Measurements from ENCODE around the gene ARHGAP26. TPM values are rescaled to one million over a fixed set of nuclear protein-coding genes. Genes with fewer than 3 reads are reported as not detected.

Gene ARHGAP26
- polyA plus RNA-seq, 1 donor (not counting 4 experiments of a cell fraction or from before 2014, with no cell fraction given) = 3.9 TPM

DNA sequence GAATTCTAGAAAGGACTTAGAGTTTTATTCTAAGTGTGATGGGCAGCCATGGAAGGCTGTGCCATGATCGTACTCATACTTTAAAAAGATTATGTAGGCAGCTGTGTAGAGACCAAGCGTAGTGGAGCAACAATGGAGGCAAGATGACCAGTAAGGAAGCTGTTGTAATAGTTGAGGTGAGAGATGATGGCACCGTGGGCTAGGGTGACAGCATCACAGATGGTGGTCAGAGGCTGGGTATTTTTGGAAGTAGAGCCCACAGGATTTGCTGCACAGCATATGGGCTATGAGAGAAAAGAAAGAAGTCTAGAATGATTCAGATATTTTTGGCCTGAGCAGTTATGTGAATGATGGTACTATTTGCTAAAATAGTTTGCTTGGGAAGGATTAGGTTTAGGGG, 7.7 kb downstream of the ARHGAP26 start:
- Histone ChIP-seq H3K79me2 (ENCODE audit: control insufficient read depth, insufficient read depth, low read length) (no peaks in the 10 kb centered on the region), H3K4me1 (ENCODE audit: control insufficient read depth, extremely low read depth, insufficient read depth, low read length) (peaks cover 21% of the 10 kb centered on the region), H3K9me3 (ENCODE audit: control insufficient read depth, low read depth, low read length) (no peaks in the 10 kb centered on the region), H3K36me3 (ENCODE audit: control insufficient read depth in 2 of 2, extremely low read depth in 1 of 2, insufficient read depth in 2 of 2, low read length in 2 of 2) (no peaks in the 10 kb centered on the region), H3K4me3 (ENCODE audit: control insufficient read depth in 2 of 3, extremely low read depth in 1 of 3, insufficient read depth in 2 of 3, low read depth in 1 of 3, low read length in 3 of 3) (no peak overlapping the region), H3K9me1 (ENCODE audit: control insufficient read depth, extremely low read depth, insufficient read depth, low read length) (no peaks in the 10 kb centered on the region), H3K9ac (ENCODE audit: control insufficient read depth, extremely low read depth, insufficient read depth, low read length) (no peak overlapping the region), H3K27ac (ENCODE audit: control insufficient read depth, insufficient read depth, low read length) (no peak overlapping the region), H2AFZ (ENCODE audit: control insufficient read depth, low read length) (no peak overlapping the region), H4K20me1 (ENCODE audit: control insufficient read depth, extremely low read depth, insufficient read depth, low read length) (no peaks in the 10 kb centered on the region), H3K27me3 (ENCODE audit: control insufficient read depth, extremely low read depth, insufficient read depth, low read length) (no peaks in the 10 kb centered on the region), H3K4me2 (ENCODE audit: control insufficient read depth, extremely low read depth, insufficient read depth, low read depth, low read length) (no peak overlapping the region)
- TF ChIP-seq EZH2 (IDR thresholded peaks at IDR 0.05; ENCODE audit: low read length) = no peak
- TF ChIP-seq, protein P1, sequence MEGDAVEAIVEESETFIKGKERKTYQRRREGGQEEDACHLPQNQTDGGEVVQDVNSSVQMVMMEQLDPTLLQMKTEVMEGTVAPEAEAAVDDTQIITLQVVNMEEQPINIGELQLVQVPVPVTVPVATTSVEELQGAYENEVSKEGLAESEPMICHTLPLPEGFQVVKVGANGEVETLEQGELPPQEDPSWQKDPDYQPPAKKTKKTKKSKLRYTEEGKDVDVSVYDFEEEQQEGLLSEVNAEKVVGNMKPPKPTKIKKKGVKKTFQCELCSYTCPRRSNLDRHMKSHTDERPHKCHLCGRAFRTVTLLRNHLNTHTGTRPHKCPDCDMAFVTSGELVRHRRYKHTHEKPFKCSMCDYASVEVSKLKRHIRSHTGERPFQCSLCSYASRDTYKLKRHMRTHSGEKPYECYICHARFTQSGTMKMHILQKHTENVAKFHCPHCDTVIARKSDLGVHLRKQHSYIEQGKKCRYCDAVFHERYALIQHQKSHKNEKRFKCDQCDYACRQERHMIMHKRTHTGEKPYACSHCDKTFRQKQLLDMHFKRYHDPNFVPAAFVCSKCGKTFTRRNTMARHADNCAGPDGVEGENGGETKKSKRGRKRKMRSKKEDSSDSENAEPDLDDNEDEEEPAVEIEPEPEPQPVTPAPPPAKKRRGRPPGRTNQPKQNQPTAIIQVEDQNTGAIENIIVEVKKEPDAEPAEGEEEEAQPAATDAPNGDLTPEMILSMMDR (optimal IDR thresholded peaks at IDR 0.05 in 1 of 3, IDR thresholded peaks at IDR 0.05 in 1 of 3, conservative IDR thresholded peaks at IDR 0.05 in 1 of 3; ENCODE audit: extremely low read depth in 1 of 3, insufficient read depth in 2 of 3, low read length in 3 of 3) = no peak
- dilution Hi-C loops (cut with MboI; ENCODE audit: extremely low pct_ligation_motif_present, low sequenced_read_pairs) = no loop called here
- DNase-seq (ENCODE audit: low read depth, low spot score) = no peak
- no peak for FAIRE-seq

DNA sequence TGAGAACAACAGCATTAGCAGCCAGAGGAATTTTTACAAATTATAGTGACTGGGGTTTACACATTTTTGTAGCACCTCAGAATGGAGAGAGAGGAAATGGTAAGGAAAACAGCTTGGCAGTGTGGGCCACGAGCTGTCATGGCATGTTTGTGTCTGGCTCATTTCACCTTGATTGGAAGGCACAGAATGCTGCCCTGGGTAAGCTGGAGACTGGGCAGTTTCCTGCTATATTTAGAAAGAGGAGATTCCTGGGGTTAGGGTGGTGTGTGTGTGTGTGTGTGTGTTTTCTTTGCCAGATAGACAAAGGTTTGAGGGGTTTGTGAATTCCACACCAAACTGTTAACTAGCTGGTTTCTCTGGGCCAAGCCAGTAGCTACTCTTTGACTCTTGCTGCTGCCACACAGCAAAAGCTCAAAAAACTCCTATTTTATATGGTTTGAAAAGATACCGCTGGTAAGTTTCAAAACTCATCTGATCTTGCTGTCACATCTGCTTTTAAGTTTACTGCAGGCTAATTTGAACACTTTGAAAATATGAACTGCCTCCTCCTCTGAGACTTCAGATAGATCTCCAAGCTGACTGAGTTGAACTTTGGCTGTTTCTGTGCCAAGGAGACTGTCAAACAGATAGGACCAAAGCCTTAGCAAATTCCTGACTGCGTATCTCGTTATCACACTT, 9.1 kb downstream of the ARHGAP26 start:
- no peaks in the 10 kb centered on the region for H3K79me2 ChIP-seq (ENCODE audit: control insufficient read depth, insufficient read depth, low read length)
- H4K20me1 ChIP-seq (ENCODE audit: control insufficient read depth, extremely low read depth, insufficient read depth, low read length) = no peaks in the 10 kb centered on the region
- no peak overlapping the region for H3K27ac ChIP-seq (ENCODE audit: control insufficient read depth, insufficient read depth, low read length)
- H3K27me3 ChIP-seq (ENCODE audit: control insufficient read depth, extremely low read depth, insufficient read depth, low read length) = no peaks in the 10 kb centered on the region
- H3K36me3 ChIP-seq (ENCODE audit: control insufficient read depth in 2 of 2, extremely low read depth in 1 of 2, insufficient read depth in 2 of 2, low read length in 2 of 2) = no peaks in the 10 kb centered on the region
- H3K4me3 ChIP-seq (ENCODE audit: control insufficient read depth in 2 of 3, extremely low read depth in 1 of 3, insufficient read depth in 2 of 3, low read depth in 1 of 3, low read length in 3 of 3) = no peak overlapping the region
- dilution Hi-C loops (cut with MboI; ENCODE audit: extremely low pct_ligation_motif_present, low sequenced_read_pairs) = no loop called here
- peak overlapping the region; percentile 19 for H2AFZ ChIP-seq (ENCODE audit: control insufficient read depth, low read length)
- H3K9ac ChIP-seq (ENCODE audit: control insufficient read depth, extremely low read depth, insufficient read depth, low read length) = no peak overlapping the region
- H3K4me1 ChIP-seq (ENCODE audit: control insufficient read depth, extremely low read depth, insufficient read depth, low read length) = peaks cover 19% of the 10 kb centered on the region
- DNase-seq (ENCODE audit: low read depth, low spot score) (no peak), FAIRE-seq (peak; percentile 86)
- no peak for TF ChIP-seq EZH2 (IDR thresholded peaks at IDR 0.05; ENCODE audit: low read length)
- TF ChIP-seq, protein P1 (optimal IDR thresholded peaks at IDR 0.05 in 1 of 3, IDR thresholded peaks at IDR 0.05 in 1 of 3, conservative IDR thresholded peaks at IDR 0.05 in 1 of 3; ENCODE audit: extremely low read depth in 1 of 3, insufficient read depth in 2 of 3, low read length in 3 of 3) = no peak
- H3K9me1 ChIP-seq (ENCODE audit: control insufficient read depth, extremely low read depth, insufficient read depth, low read length) = no peaks in the 10 kb centered on the region
- H3K4me2 ChIP-seq (ENCODE audit: control insufficient read depth, extremely low read depth, insufficient read depth, low read depth, low read length) = peak overlapping the region; percentile 58
- H3K9me3 ChIP-seq (ENCODE audit: control insufficient read depth, low read depth, low read length) = no peaks in the 10 kb centered on the region

Measured in keratinocyte (primary cell).